Islet of Langerhans (tissue), 1 donor: ENCODE data around the gene MAPK4.
"Not testable (repeated sequence)": the region's sequence is repeated elsewhere in the genome, so short reads cannot be mapped to it uniquely, and the experiment has no call there.

Source experiments
- FAIRE-seq: peaks from one replicate; lab custom pipeline; 2011; peaks lifted over from hg19 to GRCh38; lab: Jason Lieb, UNC

Gene MAPK4

DNA sequence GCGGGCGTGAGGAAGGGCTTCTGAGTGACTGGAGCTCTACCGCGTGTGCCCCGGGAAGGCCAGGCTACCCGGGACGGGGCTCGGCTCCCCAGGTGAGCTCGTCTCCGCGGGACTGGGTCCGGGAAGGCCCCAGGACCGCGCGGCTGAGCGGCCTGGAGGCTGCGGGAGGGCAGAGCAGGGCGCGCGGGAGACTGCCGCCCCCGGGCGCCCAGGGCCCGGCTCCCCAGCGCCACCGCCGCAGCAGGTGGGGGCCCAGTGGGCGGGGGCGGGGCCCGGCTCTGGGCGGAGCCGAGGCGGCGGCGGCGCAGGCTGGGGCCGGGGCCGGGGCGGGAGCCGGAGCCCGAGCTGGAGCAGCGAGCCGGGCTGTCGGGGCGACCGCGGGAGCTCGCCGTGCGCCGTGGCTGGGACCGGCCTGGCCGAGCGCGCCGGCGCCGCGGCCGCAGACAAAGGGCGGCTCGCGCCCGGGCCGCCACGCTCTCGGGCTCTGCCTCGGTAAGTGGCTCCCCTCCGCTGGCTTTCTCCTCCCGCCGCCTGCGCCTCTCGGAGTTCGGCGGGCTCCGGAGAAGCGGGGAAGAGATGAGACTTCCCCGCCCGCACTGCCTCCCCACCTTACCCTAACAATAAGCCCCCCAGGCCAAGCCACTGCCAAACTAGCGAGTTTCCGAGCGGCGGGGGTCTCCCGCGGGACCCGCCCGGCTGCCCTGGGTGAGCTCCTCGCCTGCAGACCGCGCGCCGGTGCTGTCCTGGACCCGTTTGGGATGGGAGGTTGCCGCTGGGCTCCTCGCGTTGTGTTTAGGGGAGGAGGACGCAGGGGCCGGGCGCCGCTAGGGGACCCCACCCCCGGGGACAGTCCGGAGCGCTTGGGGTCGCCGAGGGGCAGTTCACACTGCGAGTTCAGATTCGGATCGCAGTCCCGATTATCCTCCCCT lies at the start of gene MAPK4:
Gene MAPK4 (plus strand): TSS at position 336 of the 929 bp plus-strand sequence. CDS start 103,872 bp downstream, outside the sequence.
- no peak for FAIRE-seq

DNA sequence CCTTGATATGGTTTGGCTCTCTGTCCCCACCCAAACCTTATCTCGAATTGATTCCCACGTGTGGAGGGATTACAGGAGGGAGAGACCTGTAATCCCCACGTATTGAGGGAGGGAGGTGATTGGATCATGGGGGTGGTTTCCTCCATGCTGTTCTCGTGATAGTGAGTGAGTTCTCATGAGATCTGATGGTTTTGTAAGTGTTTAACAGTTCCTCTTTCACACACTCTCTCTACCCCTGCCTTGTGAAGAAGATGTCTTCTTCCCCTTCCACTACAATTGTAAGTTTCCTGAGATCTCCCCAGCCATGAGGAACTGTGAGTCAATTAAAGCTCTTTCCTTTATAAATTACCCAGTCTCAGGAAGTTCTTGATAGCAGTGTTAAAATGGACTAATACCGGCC lies 42.6 kb upstream of the MAPK4 start:
- not testable (repeated sequence) for FAIRE-seq

DNA sequence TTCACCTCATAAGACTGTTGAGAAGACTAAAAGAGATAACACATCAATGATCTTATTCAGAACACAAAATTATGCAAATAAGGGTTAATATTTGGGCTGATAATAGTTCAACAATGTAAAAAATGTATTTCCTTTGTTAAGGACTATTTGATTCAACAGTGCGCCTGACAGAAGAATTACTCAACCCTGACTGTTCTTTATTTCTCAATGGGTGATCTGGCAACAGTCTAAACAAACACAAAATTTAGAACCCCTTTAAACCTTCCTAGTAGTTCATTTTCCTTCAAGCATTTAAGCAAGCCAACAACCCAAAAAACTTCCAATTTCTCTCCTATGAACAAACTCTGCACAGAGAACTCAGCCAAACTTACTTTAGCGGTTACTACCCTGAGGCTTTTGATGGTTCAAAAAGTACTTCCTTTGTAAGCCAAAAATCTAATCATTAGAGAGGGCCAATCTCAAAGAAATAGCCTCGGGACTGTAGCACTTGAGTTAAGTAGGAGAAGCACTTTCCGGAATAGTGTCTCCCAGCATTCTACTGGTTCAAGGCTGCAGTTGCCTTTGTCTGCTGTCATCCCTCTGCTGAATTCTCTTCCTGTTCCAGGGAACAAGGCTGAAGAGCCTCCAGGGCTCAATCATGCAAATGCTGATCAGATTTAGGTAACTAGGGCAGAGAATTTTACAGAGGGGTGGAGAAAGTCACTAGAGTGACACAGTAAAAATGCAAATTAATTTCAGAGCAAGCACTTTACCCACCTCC lies 40.9 kb upstream of the MAPK4 start:
- no peak for FAIRE-seq

DNA sequence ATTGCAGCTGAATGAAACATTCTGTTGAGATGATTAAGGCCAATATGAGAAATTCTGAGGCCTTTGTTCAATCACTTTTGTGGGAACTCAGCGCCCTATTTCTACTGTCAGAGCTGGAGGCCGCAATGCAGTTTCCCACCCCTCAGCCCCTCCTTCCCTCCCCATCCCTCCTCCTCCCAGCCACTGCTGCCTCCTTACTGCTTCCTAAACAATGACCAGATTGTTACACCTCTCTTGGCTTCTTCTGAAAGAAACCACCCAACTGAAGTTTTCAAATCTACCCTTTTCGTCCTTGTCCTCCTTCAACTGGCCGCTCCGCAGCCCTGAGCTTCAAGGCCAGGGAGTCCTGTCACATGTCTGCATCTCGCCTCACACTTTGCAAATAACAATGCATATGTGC lies 36.7 kb upstream of the MAPK4 start:
- no peak for FAIRE-seq

DNA sequence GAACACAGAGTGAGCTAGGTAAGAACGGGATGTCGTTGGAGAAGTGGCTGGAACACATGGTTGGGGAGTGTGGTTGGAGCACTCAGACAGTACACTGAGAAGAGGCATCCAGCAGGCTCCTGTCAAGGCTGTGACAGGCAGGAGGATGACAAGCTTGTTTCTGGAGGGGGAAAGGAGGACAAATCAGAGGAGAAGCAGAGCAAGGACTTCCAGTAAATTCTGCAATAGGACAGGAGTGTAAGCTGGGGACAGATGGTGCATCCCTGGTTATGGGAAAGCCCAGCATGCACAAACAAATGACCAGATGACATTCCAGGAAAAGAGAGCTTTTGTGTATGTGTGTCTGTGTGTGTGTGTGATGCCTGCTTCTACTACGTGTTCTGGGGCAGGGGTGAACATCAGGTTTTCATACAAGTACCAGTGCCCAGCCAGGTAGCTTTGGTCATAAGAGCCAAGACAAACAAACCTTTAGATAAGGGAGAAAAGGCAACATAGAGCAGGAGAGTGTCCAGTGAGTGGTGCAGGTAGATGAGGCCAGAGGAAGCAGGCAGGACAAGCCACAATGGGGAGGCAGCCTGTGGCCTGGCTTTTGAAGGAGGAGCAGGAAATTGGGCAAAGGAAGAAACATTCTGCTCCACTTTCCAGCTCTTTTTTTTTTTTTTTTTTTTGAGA lies 32.1 kb upstream of the MAPK4 start:
- no peak for FAIRE-seq

DNA sequence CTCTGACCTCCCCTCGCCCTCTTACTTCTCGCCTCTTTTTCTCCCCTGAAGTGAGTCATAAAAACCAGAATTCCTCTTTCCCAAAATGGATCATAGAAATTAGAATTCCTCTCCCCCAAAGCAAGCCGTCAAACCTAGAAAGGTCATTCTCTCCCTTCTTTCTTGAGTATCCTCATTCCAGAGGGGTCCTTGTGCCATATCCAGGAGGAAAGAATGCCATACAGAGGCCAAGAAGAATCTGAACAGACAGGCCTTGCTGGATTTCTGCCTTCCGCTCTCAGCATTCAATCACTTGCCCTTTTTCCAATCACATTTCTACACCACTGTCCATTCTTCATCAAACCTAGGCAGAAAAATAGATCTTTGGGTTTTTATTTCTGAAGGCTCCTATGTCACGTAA lies 31.1 kb upstream of the MAPK4 start:
- no peak for FAIRE-seq

DNA sequence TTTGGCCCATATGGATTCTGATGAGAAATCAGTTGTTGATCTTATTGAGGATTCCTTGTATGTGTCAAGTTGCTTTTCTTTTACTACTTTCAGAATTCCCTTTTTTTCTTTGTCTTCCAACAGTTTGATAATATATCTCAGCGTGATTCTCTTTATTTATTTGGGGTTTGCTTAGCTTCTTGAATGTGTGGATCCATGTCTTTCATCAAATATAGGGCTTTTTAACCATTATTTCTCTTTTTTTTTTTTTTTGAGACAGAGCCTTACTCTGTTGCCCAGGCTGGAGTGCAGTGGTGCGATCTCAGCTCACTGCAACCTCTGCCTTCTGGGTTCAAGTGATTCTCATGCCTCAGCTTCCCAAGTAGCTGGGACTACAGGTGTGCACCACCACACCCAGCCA lies 26.1 kb upstream of the MAPK4 start:
- not testable (repeated sequence) for FAIRE-seq

DNA sequence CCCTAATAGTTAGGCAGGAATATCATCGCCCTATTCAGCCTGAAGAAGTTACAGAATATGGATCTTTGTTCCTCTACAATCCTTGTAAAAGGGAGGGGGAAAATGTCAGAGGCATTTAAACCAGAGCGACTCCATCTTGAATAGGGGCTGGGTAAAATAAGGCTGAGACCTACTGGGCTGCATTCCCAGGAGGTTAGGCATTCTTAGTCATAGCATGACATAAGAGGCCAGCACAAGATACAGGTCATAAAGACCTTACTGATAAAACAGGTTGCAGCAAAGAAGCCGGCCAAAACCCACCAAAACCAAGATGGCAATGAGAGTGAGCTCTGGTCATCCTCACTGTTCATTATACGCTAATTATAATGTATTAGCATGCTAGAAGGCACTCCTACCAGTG lies 15.4 kb upstream of the MAPK4 start:
- not testable (repeated sequence) for FAIRE-seq

DNA sequence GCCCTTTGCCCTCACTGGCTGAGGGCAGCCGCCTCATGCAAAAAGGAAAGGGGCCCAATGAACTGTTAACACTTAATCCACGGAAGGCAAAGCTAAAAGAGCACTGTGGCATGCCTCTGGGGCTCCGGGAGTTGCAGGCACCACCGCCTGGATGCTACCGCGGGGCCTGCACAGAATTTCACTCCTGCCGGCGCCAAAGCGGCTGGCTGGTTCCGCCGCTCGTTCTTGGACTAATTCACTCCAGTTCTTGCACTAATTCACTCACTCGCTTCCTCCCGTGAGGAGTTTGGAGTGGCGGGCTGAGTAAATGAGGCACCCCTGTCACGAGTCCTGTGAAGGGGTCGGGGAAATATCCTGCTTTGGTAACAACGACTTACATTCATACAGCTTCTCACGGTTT lies 14.0 kb upstream of the MAPK4 start:
- FAIRE-seq = no peak

DNA sequence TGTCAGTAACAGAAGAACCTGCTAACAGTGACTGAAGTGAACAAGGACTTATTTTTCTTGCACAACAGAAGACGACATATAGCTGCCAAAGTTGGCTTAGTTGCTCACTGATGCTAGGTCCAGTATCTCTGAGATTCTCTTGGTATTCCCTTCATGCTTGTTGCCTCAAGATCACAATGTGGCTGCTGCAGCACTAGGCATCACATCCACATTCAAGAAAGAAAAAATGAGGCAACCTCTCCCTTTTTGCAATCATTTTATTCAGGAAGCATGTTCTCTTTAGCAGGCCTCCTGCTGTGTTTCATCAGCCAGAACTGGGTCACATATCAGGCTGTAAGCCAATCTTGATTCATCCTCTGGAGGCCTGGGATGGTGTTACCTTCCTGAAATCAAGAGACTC lies 11.7 kb upstream of the MAPK4 start:
- no peak for FAIRE-seq

DNA sequence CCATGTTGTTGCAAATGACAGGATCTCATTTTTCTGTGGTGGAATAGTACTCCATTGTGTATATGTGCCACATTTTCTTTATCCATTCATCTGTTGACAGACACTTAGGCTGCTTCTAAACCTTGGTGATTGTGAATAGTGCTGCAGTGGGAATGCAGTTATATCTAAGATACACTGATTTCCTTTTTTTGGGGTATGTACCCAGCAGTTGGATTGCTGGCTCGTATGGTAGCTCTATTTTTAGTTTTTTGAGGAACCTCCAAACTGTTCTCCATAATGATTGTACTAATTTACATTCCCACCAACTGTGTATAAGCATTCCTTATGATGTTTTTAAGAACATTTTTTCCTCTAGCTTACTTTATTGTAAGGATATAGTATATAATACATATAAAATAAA lies 8.2 kb upstream of the MAPK4 start:
- FAIRE-seq = not testable (repeated sequence)

DNA sequence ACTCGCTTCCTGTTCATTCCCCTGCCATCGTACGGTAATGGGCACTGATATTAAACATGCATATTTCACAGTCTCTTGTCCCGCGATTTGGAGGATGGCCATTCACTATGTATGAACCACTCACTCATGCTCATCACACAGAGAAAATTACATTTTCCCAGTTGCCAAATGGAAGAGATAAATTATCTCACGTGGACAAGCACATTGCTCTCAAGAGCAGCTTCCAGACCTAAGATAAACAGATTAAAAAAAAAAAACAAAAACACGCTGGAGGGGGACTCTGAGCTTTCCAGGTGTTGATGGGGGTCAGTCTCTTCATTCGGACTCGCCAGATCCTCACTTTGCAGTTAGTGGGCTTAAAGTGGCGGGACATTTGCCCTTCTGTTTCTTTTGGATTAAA lies 1.7 kb upstream of the MAPK4 start:
- no peak for FAIRE-seq

DNA sequence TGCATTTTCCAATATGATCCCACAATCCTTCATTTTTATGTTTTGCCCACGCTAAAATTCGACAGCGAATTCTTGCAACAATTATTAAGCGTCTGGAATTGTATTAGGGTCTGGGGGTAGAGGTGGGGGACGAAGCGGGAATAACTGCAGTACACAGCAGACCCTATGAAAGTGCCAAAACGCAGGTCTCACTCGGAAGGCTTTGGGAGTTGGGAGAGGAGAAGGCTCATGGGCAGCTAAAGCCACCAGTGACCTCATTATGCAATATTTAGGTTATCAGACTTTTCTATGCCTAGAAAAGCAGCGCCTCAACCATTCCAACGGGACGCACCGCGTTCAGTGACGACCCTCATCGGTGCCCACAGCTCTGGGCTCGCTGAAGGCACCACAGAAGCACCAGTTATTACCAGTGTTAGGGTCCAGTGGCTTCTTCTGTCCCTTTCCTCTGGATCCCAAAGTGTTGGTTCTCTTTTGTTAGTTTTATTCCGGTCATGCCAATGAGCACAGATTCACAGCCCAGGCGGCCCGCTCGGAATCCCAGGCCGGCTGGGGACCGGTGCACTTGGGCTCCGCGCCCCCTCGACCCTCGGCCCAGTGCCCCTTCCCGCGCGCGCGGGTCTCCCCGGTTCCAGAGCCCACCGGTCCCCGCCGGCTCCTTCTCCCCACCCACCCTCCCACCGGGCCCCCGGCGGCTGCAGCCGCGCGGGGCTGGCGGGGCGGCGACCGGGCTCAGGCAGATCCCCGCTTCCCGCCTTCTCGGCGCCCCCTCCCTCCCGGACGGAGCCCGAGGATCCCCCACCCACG lies 737 bp upstream of the MAPK4 start:
- no peak for FAIRE-seq

DNA sequence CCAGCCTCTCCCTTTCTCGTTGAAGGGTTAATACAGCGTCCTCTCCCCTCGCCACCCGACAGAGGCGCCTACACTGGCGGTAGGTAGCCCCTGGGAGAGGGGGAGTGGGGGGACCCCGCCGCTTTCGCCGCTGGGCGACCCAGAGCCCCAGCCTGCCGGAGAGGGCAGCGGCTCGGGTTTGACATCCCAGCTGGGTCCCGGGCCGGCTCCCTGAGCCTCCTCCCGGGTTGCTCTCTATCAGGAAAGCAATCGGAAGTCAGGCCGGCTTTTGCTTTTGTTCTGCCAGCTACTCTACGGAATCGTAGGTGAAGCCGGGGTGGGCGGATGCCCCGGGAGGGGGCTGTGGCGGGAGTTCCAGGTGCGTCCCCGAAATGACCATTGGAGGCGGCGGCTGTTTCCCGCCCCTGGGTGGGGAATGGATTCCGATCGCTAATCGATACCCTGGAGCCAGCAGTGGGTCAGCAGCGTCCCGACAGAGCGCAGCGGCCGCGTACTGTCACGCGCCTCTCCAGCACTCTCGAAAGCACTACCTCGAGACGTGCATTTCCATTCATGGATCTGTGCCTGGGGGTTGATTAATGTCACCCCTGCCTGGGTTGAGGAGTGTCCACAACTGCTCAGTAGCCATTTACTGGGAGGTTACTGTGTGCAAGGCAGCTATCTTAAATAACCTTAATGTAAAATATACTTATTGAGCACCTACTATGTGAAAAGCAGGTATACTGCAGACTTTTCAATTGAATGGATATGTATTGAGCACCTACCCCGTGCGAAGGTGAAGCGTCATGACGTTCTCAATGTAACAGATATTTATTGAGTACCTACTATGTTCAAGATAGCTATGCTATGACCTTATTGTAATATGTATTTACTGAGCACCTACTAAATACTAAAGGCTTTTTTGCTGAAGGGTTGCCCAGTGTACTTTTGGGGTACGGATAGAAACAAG lies 1.1 kb downstream of the MAPK4 start:
- FAIRE-seq = no peak

DNA sequence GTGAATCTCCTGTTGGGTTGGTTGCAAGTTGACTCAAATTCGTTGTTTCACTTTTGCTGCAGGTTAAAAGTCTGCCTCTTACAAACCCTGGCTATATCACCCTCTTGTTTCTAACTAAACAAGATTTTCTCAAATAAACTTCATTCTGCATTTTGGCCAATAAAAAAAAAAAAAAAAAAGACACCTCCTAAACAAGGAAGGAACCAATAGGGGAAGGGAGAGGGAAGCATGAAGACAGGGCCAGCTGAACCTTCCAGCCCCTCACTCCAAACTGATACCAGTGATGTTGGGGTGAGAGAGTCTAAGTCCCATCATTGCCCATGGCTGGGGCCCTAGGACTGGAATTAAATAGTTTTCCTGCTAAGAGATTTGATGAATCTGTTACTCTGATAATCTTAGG lies 2.4 kb downstream of the MAPK4 start:
- FAIRE-seq = not testable (repeated sequence)

DNA sequence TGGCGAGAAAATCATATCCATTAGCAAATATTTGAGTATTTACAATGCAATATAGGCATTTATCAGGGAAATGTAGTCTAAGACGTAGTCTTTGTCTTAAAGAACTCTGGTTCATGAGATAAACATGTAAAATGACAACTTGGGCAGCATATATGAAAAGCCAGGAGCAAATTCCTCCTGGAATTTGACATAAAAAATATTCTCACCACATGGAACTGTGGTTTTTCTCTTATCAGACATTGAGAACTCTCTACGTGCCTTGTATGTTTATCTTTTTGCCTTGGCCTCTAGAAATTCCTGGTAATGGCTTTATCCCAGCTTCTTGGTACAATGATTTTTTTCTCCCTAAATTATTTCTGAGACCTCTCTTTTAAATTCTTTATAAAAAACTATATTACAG lies 2.8 kb downstream of the MAPK4 start:
- FAIRE-seq = no peak

DNA sequence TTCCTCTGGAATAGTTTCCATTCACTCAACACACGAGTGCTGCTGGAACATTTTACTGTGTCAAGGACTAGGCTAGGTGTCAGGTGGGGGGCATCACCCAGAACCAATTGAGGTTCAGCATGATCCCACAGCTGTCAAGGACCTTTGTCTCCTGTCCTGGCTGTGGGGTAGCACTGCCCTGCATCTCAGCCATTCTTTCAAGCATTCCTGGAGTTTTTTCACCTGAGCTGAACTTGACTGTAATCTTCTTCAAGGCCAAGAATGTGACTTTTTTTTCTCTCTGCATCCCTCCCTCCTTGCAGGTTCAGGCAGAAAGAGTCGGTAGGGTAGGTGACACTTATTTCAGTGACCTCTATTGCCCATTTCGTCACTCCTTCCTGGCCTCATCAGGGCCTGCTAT lies 3.5 kb downstream of the MAPK4 start:
- FAIRE-seq = no peak

DNA sequence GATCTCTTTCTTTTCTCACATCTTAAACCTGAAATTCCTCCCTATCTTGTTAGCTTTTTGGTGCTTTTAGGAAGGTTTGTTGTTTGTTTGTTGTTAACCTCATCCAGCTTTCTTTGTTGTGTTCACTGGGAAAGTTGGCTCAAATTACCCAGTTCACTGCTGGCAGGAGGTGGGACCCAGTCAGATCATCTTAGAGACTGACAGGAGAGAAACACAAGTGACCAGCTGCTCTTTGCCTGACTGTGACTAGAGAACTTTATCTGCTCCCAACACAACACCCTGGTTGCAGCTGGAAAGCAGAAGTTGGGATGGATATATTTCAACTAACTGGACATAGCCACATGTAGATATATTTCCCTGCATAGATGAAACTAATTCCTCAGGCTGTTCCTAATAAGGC lies 10.0 kb downstream of the MAPK4 start:
- FAIRE-seq = no peak

DNA sequence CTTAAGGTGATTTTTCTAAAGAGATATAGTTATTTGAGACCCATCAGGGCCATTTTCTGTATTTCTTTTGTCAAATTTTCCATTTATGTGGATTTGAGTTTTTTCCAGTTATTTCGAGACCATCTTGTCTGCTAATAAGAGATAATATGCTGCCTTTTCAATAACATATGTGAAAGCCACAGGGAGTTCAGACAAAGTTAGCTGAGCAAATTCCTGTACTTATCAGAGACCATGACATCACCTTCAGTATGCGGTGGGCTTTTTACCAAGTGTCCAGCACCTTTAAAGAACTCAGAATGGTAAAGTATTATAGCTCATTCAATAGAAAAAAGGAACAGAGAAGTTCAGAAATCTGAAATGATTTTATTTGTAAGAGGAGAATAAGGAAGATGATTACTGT lies 11.7 kb downstream of the MAPK4 start:
- FAIRE-seq = no peak

DNA sequence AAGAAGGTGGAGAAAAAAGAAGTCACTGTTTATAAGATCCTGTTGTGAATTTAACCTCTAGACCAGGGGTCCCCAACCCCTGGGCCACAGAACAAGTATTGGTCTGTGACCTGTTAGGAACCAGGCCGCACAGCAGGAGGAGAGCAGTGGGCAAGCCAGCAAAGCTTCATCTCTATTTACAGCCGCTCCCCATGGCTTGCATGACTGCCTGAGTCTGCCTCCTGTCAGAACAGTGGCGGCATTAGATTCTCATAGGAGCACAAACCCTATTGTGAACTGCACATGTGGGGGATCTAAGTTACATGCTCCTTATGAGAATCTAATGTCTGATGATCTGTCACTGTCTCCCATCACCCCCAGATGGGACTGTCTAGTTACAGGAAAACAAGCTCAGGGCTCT lies 13.3 kb downstream of the MAPK4 start:
- not testable (repeated sequence) for FAIRE-seq

DNA sequence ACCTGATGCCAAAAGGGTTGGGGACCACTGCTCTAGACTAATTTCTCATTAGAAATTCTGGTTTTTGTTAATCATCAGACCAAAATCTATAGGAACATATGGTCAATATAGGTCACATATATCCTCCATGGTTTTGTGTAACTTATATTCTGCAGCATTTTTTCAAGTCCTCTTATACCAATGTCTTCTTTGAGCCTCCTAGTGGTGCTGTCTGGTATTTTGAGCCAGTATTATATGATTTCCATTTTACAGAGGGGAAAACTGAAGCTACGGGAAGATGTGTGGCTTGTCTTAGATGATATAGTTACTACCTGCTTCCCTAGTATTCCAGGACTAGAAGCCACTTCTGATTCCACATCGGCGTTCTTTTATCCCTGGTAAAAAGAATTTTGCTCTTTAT lies 13.8 kb downstream of the MAPK4 start:
- FAIRE-seq = no peak
